Left cardiac atrium (tissue), 2 donors: ENCODE data around the gene PPP1R7. TPM values are rescaled to one million over a fixed set of nuclear protein-coding genes. Genes with fewer than 3 reads are reported as not detected.

Experiments used
- total RNA-seq, 2 donors: library from RNA; stranded (reverse); fragmentation: NEBNext Ultra II Directional; extraction: Animal tissue kit (Norgen Biotek cat#: 25700); gene quantifications; one replicate each; pipeline ENCODE4 v1.2.1, GENCODE V29; 2021
- donor health status: DM: no; HTN: yes; CAD: no; lungs with severe emphysema.
- donor health status: DM: yes; HTN: yes; CAD: no.

The PPP1R7 gene
- total RNA-seq, 2 donors from 2014 or later, result 61.9 to 68.4 TPM

Other genes with a start within 250 kb of the PPP1R7 start
- gene CROCC2, start 244.1 kb upstream of the PPP1R7 start, total RNA-seq, result not detected
- gene SNED1, start 151.8 kb upstream of the PPP1R7 start, total RNA-seq, result 10 to 100 TPM; 12.2 to 31.9 TPM
- gene MTERF4, start 48.2 kb upstream of the PPP1R7 start, total RNA-seq, result 10 to 100 TPM; 19.1 to 21.7 TPM
- gene PASK, start 995 bp upstream of the PPP1R7 start, total RNA-seq, result 1 to 10 TPM; 1.7 to 4.6 TPM
- gene ANO7, start 38.2 kb downstream of the PPP1R7 start, total RNA-seq, result 1 to 10 TPM; 1.2 to 1.8 TPM
- gene HDLBP, start 165.2 kb downstream of the PPP1R7 start, total RNA-seq, result 100 to 1,000 TPM; 357 to 358 TPM
- 100 to 1,000 TPM; 194 to 328 TPM for gene SEPTIN2, start 165.5 kb downstream of the PPP1R7 start, total RNA-seq
- gene FARP2, start 205.8 kb downstream of the PPP1R7 start, total RNA-seq, result 10 to 100 TPM; 18.1 to 28.3 TPM